22Rv1 (cell line): ENCODE results near the gene ODAD2.

Experiments
- CTCF ChIP-seq: fragments of 450-650 bp; IDR thresholded peaks from 2 replicates; pipeline ENCODE4 v1.5.1; 2017; ENCODE audit warnings: mild to moderate bottlenecking
- ZFX ChIP-seq: fragments of 450-650 bp; IDR thresholded peaks from 2 replicates; pipeline ENCODE4 v1.6.1; 2017; ENCODE audit warnings: antibody characterized with exemption, borderline replicate concordance

- TF ChIP-seq CTCF (no peak), ZFX (no peak)
These were observed 178.9 kb downstream of the ODAD2 start for GRCh38 chr10:27819781-27820531.
